IMR-90 (cell line): ENCODE data around the gene POMGNT1.

ENCODE experiments used
- CTCF ChIP-seq: conservative IDR thresholded peaks from 2 replicates; pipeline ENCODE4 v1.5.1; 2012; ENCODE audit warnings: mild to moderate bottlenecking, low read depth, low read length, improper control_type of control experiment
- MXI1 ChIP-seq: IDR thresholded peaks from 2 replicates; pipeline ENCODE4 v1.6.1; 2012; ENCODE audit warnings: low read depth, mild to moderate bottlenecking, low read length, moderate library complexity, borderline replicate concordance

- no peak for TF ChIP-seq MXI1
- no peak for TF ChIP-seq CTCF
Measured at GRCh38 chr1:46211051-46211450, 12.8 kb upstream of the POMGNT1 start.
